ENCODE measurements around the gene FAM47E. TPM values are rescaled to one million over a fixed set of nuclear protein-coding genes. Genes with fewer than 3 reads are reported as not detected.

The FAM47E gene
- polyA plus RNA-seq (ENCODE audit: insufficient read length), result 1.5 TPM

- no peak for DNase-seq (ENCODE audit: low read depth)
Observed at GRCh38 chr4:76251441-76252270, at the start of gene FAM47E. Gene FAM47E, plus strand, starts transcription at chr4:76251721. Its CDS starts 26 bp downstream, at chr4:76251747.

- no peak for DNase-seq (ENCODE audit: low read depth)
Observed at GRCh38 chr4:76203541-76203940, 48.0 kb upstream of the FAM47E start.

- no peak for DNase-seq (ENCODE audit: low read depth)
Observed at GRCh38 chr4:76204936-76205335, 46.6 kb upstream of the FAM47E start.

- DNase-seq (ENCODE audit: low read depth), result no peak
Observed at GRCh38 chr4:76205476-76205875, 46.0 kb upstream of the FAM47E start.

- DNase-seq (ENCODE audit: low read depth), result no peak
Observed at GRCh38 chr4:76206222-76206942, 45.1 kb upstream of the FAM47E start.

GRCh38 chr4:76207549-76207948 is 44.0 kb upstream of the FAM47E start:
- DNase-seq (ENCODE audit: low read depth), result no peak

GRCh38 chr4:76208005-76208765 is 43.3 kb upstream of the FAM47E start:
- DNase-seq (ENCODE audit: low read depth), result no peak

- no peak for DNase-seq (ENCODE audit: low read depth)
Observed at GRCh38 chr4:76209881-76210280, 41.6 kb upstream of the FAM47E start.

- no peak for DNase-seq (ENCODE audit: low read depth)
Observed at GRCh38 chr4:76210452-76210851, 41.1 kb upstream of the FAM47E start.

- DNase-seq (ENCODE audit: low read depth), result no peak
Observed at GRCh38 chr4:76211769-76212708, 39.5 kb upstream of the FAM47E start.

GRCh38 chr4:76212851-76213414 is 38.6 kb upstream of the FAM47E start:
- no peak for DNase-seq (ENCODE audit: low read depth)

- DNase-seq (ENCODE audit: low read depth), result no peak
Observed at GRCh38 chr4:76213415-76214176, 37.9 kb upstream of the FAM47E start, which contains the start of gene SCARB2. Gene SCARB2, minus strand, starts transcription at chr4:76213824. Its CDS starts 281 bp downstream, at chr4:76213543.

- no peak for DNase-seq (ENCODE audit: low read depth)
Observed at GRCh38 chr4:76214177-76214675, 37.3 kb upstream of the FAM47E start.

- DNase-seq (ENCODE audit: low read depth), result no peak
Observed at GRCh38 chr4:76215077-76215476, 36.4 kb upstream of the FAM47E start.

GRCh38 chr4:76216524-76216923 is 35.0 kb upstream of the FAM47E start:
- DNase-seq (ENCODE audit: low read depth), result no peak

GRCh38 chr4:76216975-76217814 is 34.3 kb upstream of the FAM47E start:
- DNase-seq (ENCODE audit: low read depth), result no peak

- DNase-seq (ENCODE audit: low read depth), result no peak
Observed at GRCh38 chr4:76219299-76220055, 32.0 kb upstream of the FAM47E start.

- no peak for DNase-seq (ENCODE audit: low read depth)
Observed at GRCh38 chr4:76224171-76224570, 27.4 kb upstream of the FAM47E start.
